A204.1 (cell line): ENCODE data around the gene TADA3.

Source experiments
- FAIRE-seq: peaks from 2 replicates; lab custom pipeline; 2012; peaks lifted over from hg19 to GRCh38; lab: Jason Lieb, UNC

Gene TADA3

DNA sequence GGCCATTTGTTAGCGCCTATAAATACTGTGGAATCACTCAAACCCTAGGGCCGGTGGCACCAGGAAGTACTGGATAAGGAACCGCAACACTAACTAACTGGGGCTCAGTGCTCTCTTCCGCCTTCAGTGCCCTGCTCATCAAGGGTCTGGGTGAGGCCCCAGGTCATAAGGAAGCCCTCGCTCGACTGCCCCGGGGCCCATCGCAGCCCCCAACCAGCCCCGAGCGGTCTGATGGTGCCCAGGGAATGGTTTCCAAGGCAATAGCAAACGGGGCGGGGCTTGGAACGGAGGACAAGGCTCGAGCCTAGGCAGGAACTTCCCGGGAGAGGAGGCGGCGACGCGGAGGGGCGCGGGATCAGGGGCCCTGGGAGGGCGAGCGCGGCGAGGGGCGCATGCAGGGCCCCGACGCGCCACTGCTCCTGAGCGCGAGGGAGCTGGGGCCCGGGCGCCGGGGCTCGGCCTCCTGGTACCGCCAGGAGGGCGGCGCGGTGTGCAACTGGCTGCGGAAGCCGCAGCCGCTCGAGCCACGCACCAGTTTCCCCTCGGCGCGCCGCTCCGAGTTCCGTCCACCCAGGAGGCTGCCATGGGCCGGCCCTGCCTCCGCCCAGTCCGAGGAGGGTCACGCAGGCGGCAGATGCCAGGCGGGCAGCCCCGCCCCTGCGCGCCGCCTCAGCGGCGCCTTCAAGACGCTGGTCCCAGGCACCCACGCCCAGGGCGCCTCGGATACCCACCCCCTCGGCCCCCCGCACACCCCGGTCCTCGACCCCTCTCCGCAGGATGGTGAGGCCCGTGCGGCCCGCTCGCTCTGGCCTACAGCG, 17.6 kb upstream of the TADA3 start, which contains the start of gene TTLL3:
TSS of gene TTLL3 (plus strand) at position 648 of the 818 bp plus-strand sequence. CDS start 400 bp downstream, outside the sequence.
- FAIRE-seq: no peak

DNA sequence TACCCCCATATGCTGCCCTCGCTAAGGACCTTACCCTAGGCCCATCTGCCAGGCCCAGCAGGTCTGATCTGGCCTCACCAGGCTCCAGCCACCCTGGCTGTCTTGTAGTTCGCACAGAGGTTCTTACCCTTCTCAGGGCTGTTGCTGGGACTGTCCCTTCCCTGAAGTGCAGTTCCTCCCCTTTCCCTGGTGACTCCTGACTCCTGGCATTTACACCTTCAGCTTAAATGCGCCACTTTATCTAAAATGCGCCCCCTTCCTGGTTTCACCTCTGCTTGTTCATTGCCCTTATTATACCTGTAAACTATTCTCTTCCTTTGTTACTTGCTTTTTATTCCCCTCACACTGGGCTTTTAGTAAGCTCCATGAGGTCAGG, 17.0 kb upstream of the TADA3 start:
- FAIRE-seq: no peak

DNA sequence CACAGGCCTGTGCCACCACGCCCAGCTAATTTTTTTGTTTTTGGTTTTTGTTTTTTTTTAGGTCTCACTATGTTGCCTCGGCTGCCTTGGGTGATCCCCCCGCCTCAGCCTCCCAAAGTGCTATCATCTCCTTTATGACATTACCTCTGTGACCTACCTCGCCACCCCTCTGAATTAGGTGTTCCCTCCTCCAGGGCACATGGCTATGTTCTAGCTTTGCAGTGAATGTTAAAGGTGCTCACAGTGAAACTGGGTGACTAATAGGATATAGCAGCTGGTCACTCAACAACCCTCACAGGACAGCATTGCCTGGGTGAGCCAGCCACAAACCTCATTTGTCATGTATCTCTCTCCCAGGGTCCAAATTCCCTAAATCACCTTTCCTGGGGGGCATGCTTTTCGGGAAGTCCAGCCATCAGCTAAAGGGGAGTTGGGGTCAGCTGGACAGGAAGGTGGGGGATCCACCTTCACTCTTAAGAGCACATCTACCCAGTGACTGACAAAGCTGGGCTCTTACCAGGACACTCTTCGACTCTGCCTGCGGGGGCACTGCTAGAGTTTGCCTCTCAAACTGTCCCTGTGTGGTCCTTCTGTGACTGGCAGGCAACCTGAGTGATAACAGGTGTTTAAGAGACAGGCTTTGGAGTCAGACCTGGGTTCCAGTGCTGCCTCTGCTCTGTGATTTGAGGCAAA, 16.2 kb upstream of the TADA3 start:
- FAIRE-seq: no peak

DNA sequence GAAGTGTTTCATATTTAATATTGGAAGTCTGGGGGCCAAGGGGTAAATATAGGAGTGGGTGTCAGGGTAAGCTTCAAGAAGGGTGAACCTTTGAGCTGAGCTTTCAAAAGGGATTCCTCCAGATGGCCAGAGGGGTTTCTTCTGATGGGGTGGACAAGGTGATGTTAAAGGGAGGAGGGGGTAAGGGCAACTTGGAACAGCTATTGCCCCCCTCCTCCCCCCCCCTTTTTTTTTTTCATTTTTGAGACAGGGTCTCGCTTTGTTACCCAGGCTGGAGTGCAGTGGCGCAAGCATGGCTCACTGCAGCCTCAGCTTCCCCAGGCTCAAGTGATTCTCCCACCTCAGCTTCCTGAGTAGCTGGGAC, 15.7 kb upstream of the TADA3 start:
- no peak for FAIRE-seq

DNA sequence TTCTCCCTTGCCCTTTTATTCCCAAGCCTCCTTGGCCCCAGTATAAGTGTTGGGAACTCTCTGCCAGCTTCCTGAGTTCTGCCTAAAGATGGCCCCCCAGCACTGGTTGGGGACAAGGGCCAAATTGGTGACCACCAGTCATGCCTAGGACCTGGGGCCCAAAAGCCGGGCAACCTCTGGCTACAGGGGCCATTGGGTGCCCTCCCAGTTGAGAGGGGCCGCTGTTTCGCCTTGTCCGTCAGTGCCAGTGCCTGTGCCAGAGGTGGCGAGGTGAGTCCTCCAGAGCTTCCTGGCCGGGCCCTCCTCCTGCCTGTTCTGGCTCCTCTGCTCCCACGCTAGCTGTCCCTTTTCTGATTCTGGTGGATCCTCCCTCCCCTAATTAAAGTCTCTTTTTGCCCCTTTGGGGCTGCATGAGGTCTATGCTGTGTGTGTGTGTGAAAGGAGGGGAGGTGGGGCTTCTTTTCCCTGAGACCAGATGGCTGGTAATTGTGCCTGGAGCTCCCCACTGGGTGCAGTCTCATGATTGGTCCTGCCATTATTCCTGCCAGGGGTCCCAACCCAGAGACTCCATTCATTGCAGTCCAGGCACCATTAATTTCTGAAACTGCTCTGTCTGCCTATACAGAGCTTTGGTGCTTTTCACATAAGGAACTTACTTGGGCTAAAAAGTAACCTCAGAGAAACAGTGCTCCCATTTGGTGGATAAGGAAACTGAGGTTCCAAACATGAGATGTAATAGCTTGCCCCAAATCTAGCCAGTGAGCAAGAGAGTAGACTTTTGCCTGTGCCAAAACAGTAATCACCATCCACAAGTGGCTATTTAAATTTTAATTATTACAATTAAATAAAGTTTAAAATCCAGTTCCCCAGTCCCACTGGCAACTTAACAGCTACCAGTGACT, 14.7 kb upstream of the TADA3 start:
- FAIRE-seq: no peak

DNA sequence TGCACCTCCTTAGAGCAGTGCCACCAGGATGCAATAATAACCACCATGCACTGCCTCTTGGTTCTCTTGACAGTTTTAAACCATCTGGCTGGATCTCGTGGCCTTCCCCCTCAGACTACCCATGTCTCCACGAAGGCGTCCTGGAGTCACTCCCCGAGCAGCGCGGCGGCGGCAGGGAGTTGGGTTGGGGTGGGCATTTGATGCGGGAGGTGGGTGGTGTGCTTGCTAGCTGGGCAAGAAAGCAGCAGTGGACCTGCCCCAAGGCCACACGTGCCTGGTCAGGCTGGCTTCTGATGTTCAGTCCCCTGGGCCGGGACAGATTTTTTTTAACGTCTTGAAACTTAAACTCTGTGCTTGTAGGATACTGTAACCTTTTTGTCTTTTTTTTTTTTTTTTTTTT, 13.9 kb upstream of the TADA3 start:
- no peak for FAIRE-seq

DNA sequence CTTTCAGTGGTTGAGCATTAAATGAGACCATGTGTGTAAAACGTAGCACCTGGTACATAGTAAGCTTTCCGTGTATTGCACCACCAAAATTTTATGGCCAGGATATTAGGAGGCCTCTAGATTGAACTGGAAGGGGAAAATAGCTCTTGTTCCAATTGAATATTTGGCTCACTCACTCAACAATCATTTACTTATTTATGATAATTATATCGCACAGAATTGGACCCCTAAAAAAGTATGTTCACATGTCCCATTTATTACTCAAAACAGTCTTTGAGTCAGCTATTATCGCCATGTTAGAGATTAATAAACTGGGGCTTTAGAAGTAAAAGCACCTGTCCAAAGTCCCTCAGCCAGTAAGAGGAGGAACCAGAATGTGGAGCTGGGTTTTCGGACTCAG, 12.7 kb upstream of the TADA3 start:
- no peak for FAIRE-seq

DNA sequence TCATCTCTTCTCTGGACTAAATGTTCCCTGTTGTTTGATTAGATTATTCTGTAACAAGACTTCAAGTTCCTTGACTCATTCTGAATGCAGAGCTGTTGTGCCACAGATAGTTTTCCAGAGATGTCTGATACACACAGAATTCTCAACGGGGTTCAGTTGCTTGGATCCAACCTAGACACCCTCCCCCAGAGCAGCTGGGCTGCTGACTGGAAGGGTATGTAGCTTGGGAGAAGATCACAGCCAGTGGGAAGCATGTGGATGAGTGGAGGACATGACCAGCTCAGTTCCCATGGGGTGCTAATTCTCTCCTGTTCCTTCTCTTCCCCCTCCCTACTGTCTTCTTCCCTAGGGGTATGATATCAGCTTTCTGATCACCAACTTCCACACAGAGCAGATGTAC, 11.2 kb upstream of the TADA3 start:
- no peak for FAIRE-seq

DNA sequence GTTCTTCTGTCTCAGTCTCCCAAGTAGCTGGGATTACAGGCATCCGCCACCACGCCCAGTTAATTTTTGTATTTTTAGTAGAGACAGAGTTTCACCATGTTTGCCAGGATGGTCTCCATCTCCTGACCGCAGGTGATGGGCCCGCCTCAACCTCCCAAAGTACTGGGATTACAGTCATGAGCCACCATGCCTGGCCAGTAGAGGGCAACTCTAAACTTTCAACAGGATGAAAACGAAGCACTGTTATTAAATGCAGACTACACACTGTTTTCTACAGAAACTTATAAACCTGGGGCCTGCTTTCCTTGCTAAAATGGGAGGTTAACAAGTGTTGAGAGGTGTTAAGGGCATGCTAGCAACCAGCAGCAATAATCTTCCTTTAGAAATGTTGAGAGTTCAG, 8.3 kb upstream of the TADA3 start:
- no peak for FAIRE-seq

DNA sequence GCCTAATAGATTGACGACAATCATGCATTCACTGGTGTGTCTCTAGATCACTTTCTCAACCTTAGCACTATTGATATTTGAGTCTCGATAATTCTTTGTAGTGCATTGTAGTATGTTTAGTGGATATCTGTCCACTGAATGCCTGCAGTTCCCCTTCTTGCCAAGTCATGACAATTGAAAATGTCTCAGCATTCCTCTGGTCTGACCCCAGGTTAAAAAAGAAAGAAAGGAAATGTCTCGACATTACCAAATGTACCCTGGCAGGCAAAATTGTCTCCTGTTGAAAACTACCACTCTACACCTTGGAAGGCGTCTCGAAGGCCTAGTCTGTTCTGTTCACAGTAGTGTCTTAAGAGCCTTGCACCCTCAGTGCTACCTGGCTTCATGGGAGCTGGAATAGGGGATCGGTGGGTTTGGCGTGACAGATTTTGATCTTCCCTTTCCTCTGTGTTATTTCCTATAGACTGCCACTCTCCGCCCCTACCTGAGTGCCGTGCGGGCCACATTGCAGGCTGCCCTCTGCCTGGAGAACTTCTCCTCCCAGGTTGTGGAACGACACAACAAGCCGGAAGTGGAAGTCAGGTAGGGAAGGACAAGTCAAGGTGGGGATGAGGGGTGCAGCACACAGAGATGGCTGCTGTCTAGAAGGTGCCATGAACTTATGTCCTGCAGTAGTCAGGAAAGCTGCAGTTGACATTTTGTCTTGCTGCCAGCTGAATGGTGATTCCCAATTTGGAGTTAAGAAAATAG, 5.1 kb upstream of the TADA3 start:
- no peak for FAIRE-seq

DNA sequence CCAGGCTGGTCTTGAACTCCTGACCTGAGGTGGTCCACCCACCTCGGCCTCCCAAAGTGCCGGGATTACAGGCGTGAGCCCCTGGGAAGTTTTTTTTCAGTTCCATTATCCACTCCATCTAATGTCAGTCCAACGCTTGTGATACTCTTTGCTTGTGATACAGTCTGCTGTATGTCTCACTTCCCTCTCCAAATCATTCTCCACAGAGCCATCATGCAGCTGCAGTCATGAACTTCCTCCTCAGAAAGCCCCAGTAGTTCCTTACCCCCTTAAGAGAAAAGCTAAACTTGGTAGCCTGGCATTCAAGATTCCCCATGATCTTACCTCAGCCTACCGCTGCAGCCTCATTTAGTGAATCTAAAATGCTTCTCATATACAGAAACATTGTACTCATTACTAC, 2.9 kb upstream of the TADA3 start:
- no peak for FAIRE-seq

DNA sequence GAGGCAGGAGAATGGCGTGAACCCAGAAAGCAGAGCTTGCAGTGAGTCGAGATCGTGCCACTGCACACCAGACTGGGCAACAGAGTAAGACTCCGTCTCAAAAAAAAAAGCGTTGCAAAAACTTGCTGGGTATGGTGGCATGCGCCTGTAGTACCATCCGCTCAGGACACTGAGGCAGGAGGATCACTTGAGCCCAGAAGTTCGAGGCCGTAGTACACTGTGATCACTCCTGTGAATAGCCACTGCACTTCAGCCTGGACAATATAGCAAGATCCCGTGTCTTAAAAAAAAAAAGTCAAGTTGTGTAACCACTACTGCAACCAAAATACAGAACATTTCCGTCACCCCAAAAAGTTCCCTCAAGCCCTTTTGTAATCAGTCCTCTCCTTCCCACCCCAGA, 2.1 kb upstream of the TADA3 start:
- no peak for FAIRE-seq

DNA sequence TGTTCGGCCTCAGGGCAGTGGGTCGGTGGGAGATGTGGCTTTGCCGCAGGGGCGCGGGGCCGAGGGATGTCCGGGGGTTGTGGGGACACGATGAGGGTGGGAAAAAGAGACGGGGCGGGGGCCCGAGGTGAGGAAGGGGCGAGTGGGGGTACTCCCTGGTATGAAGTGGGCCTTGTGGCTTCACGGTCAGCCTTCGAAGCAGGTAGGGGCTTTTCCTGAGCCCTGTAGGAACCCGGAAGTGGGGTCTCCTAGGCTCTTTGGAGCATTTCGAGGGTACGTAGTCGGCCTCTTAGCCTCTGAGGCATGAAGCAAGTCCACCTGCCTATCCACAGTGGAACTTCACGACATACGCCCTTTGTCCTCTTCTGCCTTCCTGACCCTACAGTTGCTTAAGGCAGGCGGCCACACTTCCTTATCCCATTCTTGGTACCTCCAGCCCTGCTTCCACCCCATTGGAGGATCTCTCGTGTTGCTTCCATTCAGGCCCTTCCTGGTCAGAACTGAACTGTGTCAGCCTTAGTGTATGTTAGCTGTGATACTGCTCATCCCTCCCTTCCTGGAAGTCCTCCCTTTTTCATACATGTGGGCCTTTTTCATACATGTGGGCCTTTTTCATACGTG, 998 bp upstream of the TADA3 start:
- no peak for FAIRE-seq

DNA sequence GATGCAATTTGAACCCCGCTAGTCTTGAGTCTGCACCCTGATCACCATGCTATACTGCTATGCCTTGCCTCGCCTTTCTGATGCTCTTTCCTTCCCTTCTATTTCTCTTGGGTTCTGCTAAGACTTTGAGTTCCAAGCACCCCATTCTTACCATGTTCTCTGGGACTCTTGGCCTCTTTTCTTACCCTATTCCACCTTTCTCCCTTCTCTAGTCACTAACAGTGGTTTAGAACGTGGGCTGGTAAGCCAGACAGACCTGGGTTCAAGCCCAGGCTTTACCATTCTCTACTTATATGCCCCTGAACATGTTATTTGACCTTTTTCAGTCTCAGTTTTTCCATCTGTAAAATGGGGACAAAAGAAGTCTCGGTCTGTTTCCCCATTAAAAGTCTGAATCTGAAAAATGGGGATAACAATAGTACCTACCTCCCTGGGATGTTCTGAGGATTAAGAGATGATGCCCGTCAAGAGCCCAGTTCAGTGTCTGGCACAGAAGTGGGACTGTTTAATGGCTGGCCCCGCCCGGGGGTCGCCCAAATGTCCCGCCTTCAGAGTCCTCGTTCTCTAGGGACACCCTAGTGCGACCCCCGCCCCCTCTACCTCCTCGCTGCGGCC, 376 bp downstream of the TADA3 start:
- FAIRE-seq: no peak

DNA sequence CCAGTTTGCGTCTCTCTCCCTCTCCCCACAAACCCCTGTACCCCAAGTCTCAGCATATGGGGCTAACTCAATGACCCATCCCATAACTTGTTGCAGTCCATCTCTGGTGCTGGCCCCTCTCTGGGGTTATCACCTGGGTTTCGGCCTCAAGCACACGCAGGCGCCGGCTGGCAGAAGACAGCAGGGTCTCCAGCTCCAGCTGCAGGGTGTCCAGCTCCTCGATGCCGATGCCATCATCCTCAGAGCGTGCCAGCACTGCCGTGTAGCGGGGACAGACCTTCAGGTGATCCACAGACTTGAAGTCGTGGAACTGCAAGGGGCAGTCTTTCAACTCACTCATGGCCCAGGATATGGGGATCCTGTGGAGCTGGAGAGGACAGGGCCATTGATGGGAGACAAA, 1.1 kb downstream of the TADA3 start:
- FAIRE-seq: no peak

DNA sequence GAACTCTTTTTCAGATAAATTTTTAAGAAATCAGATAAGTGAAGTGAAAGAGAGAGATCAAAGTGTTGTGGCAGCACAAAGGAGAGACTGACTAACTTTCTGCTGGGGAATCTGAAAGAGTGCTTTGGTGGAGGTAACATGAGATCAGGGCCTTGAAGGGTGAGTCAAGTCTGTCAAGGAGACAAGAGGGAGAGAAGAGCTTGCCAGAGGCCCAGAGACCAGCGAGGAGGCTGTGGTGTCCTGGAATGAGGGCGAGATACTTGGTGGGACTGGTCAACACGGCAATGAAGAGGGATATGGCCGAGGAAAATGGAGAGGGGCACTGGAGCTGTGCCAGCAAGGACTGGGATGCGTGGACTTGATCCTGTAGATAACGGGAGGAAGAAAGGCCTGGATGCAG, 4.6 kb downstream of the TADA3 start:
- no peak for FAIRE-seq

DNA sequence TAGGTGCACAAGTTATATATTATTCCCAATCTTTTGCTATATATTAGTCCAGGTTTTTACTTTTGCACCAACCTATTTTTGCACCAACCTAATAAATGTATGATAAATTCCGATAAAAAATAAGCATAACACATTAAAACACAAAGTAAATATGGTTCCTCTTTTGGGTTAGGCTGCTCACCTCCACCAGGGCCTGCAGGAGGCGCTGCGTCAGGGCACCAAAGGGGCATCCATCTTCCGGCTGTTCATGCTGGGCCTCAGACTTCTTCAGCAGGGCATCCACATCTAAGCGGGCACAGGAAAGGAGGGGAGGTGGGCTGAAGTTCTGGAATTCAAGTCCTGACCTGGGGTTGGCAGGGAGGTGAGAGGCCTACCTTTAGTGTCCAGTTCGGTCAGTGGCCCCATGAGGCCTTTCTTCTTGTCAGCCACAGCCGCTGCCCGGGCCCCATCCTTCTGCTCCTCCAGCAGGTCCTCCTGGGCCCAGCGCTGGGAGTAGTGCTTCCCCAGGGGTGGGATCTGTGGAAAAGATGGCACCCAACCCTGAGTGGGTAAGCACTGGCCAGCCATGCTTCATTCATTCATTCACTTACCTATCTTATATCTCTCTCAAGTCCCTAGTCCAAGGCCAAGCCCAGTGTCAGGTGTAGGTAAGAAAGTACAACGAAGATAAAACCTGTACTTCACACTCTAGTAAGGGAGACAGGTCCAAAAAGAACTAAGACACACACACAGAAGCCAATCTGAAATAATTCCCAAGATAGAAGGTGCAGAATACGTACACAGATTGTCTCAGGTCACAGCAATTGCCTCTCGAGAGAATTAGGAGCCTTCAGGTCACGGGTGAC, 5.2 kb downstream of the TADA3 start:
- no peak for FAIRE-seq

DNA sequence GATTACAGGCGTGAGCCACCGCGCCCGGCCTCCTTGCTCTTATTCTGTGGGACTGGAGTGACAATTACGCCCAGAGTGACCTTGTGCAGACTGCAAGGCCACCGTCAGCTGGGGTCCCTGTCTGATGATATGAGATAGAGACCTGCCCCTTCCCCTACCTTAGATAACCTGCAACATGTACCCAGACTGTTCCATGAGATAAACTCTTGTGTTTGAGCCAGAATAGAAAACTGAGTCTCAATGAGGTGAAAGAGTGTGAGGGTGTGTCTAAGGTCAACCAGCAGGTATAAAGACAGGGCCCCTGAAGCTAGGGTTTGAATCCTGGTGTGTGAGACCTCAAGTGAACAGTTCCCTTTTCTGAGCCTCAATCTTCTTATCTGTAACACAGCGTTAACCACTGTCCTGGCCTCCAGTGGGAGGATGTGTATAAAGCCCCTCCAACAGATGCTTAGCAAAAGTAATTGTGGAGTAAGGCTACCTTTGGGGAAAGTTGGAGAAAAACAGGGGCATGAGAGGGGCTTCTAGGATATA, 6.0 kb downstream of the TADA3 start:
- no peak for FAIRE-seq

DNA sequence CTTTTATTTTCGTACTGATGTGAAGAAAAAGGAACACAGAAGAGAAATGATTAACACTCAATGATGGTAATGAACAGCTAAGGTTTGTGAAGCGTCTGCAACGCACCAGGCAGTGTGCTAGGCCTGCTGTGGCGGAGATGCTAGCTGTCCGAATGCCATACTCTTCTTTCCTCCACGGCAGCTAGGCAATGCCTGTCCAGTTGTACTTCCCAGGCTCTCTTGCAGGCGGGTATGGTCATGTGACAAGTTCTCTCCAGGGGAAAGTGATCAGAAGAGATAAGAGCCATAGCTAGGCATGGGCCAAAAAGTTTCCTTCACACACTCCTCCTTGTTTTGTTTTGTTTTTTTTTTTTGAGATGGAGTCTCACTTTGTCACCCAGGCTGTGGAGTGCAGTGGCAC, 6.7 kb downstream of the TADA3 start:
- no peak for FAIRE-seq

DNA sequence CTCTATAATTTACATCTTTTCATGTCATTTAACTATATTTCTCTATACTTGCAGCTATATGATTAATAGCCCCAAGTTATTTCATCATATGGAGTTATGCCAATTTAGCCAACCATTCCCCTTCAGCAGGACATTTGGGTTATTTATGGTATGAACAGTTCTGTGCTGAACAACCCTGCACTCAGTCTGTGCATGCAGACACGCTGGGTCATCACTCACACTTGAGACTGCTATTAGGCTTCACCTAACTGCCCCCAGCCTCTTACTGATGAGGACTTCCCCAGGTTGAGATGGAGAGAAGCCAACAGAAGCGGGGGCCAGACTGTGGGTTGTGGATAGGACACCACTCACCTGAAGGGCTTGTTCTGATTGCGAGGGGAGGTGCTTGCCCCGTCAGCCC, 7.3 kb downstream of the TADA3 start:
- FAIRE-seq: no peak
